EH (cell line): ENCODE data around the gene TADA3.
"Not testable (repeated sequence)": the region's sequence is repeated elsewhere in the genome, so short reads cannot be mapped to it uniquely, and the experiment has no call there.

ENCODE experiments used
- DNase-seq: peaks from one replicate; pipeline ENCODE4 v3.0.0-alpha.2; 2015; ENCODE audit warnings: low read depth

The TADA3 gene

DNA sequence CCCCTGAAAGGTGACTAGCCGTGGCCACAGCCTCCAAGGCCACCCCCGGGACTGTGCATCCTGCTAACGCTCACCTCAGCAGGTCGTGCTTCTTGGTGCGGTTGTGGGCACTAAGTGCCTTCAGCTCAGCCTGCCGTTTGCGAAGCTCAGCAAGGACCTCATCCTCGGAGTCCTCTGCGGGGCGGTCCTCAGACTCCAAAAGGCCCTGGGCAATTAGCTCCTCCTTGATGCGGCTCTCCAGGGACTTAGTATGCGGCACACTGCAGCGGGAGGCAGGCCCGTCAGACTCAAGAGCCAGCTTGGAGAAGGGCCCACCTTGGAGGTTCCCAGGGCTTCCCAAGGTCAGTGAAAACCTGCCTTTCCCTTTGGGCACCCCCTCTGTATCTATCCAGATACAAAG is 8.3 kb downstream of the TADA3 start:
- DNase-seq: no peak

GRCh38 chr3:9782770-9783169 is 9.5 kb downstream of the TADA3 start:
- no peak for DNase-seq

GRCh38 chr3:9781978-9782603 is 10.2 kb downstream of the TADA3 start:
- DNase-seq: no peak

- no peak for DNase-seq
These were observed 10.7 kb downstream of the TADA3 start for GRCh38 chr3:9781551-9781950.

- DNase-seq: no peak
These were observed 11.4 kb downstream of the TADA3 start for GRCh38 chr3:9780910-9781309.

GRCh38 chr3:9780458-9780812 is 11.8 kb downstream of the TADA3 start:
- no peak for DNase-seq

GRCh38 chr3:9779721-9780457 is 12.4 kb downstream of the TADA3 start:
- no peak for DNase-seq

GRCh38 chr3:9779075-9779593 is 13.1 kb downstream of the TADA3 start:
- no peak for DNase-seq

DNA sequence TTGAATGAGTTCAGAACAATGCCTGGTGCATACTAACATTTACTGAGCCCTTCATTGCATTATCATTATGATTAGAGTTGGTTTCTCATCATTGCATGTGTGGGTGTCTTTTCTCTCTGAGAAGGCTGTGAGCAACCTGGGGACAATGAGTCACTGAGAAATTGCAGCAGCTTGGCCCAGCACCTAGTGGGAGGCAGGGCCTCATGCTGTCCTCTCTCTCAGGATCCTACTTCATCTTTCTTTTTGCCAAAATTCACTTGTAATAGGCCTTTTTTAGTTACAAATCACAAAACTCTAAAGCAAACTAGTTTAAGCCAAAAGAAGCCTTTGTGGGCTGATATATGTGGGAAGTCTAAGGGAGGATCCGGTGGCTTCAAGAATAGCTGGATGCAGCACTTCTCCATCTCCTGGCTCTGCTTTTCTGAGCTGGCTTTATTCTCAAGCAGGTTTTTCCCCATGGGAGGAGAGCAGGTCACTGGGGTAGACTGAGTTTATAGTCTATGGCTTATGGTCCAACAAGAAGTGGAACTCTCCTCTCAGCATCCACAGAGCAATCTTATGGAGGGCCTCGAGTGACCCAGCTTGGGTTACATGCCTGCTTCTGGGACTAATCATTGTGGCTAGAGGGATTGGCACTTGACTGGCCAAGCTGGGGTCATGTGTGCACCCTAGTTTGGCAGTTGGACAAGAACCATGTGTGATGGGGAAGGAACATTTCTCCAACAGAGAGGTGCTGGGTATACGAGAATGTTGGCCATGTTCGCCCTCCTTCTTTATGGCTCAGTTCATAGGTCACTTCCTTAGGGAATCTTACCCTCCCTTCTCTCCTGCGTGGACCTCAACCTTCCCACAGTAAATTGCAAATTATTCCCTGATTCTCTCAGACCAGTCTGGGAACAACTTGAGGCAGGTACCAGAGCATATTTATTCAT is 13.9 kb downstream of the TADA3 start:
- DNase-seq: peak; percentile 56

DNA sequence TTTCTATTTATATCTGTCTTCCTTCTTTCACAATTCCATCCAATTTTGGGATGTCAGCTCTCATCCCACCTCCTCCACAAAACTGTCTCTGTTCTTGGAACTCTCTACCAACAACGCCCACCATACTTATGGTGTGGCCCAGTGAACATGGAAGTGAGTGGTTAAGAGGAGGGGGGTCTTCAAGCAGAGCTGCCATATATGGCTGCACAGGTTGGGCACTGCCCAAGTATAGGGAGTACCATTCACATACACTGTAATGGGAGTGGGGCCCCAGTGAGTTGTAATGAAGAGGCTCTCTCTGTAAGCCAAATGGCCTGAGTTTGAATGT is 14.6 kb downstream of the TADA3 start:
- no peak for DNase-seq

DNA sequence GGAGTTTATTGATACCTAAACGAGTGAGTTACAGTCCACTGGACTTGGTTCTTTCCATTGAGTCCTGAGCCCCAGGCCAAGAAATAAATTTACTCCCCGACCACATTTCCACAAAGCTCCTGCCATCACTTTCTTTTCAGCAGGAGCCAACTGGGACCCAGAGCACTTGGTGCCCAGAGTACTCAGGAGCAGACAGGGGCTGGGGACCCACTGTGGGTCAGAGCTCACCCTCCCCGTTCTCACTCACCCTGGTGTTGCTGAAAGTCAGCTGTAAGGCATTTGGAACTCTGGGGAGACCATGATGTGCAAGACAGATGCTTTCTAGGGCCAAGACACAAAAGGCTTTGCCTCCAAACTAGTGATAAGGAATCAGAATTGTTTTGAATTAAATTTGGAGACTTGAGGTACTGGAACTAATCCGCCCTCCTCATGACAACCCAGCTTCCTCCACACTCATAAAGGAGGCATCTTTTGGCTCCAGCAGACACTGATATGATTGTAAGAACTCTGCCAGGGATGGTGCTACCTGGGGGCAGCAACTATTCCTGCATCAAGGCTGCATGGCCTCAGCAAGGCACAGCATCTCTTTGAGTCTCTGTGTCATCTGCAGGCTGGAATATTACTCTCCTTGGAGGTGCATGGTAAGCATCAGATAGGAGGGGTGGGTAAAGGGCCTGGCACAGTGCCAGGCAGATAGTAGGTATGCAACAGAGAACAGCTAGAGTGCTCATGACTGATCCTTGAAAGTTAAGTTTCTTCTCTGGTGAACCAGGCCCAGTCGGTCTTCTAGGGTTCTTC is 15.2 kb downstream of the TADA3 start:
- DNase-seq: no peak

- DNase-seq: not testable (repeated sequence)
These were observed 21.3 kb downstream of the TADA3 start for GRCh38 chr3:9771007-9771406.

DNA sequence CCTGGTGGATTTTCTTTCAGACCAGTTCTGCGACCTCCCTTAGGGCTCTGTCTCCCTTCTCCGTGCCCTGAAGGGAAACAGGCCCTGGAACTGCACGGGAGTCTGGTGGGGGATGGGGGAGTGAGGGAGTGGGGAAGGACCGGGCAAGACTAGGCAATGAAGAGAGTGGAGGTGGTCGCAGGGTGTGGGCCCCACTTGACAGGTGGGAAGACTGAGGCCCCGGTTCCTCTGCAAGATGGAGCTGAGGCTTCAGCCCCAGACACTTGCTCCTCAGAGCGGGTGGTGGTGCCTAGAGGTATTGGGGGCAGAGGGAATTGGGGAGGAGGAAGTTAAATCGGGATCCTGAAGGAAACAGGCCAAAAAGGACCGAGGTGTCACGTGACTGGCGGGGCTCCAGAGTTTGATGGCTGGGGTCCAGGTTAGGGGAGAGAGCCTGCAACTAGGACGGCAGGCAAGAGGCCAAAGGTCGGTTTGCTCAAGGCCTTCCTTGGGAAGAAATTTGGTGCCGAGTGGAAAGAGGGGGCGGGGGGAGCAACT is 21.9 kb downstream of the TADA3 start:
- peak; percentile 16 for DNase-seq

DNA sequence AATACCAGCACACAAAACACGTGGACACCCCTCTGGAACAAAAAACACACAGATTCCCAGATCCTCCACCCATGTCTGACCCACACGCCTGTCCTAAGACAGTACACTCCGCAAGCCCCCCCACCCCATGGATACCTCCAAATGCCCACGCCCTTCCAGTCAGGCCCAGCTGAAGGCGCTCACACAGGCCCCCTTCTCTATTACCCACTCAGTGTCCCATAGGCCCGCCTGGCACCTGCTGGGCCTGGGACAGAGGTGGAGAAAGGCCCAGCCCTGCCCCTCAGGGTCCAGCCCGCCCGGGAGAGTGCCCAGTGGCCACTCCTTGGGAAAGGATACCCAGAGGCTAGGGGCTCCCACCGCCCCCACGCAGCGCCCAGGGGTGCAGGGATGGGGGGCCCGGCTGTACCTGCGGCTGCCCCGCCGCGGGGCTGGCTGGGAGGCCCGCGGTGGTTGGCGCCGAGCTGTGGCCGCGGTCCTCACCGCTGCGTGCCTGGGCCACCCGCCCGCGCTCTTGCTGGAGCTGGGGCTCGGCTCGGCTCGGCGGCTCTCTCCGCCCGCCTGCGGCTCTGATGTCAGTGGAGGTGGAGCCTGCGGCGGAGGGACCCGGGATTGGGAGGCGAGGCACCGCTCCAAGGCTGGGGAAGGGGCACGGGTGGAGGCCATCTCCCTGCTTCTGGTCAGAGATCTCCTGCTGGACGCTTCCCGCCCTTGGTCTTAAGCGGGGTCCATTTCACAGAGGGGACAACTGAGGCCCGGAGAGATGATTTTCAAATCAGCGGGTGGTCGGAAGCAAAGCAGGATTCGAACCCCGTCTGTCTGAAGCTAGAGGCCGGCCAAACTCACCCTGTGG is 22.6 kb downstream of the TADA3 start, which contains the start of gene CAMK1:
Gene CAMK1 (minus strand): TSS at position 522 of the 850 bp plus-strand sequence. CDS start 2,198 bp downstream, outside the sequence.
- DNase-seq: peak; percentile 76

GRCh38 chr3:9769012-9769411 is 23.3 kb downstream of the TADA3 start:
- no peak for DNase-seq

DNA sequence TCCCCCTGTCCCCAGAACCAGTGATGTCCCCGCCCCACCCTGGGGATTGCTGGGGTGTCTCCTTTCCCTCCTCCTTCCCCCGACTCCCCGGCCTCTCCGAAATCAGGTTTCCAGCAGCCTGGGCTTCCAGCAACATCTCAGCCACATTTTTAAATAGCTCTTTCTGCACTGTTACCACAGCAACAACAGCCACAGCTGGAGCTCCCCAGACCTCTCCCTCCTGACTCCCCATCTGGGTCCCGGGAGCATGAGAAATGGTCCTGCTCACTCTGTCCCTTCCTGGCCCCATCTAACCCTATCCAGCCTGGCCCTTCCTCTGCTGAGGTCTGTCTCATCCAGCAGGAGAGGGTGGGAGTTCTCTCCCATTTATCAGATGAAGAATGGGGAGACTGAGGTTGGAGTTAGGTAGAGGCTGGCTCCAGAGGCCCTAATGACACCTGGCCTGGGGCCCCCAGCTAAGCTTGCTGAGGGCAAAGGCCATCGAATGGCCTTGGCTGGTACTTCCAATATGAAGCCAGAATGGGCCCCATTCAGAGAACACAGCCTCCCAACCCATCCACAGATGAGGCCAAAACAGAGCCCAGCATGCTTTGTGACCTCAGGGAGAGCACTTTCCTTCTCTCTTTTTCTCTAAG is 24.0 kb downstream of the TADA3 start:
- no peak for DNase-seq

GRCh38 chr3:9767418-9767817 is 24.9 kb downstream of the TADA3 start:
- no peak for DNase-seq

DNA sequence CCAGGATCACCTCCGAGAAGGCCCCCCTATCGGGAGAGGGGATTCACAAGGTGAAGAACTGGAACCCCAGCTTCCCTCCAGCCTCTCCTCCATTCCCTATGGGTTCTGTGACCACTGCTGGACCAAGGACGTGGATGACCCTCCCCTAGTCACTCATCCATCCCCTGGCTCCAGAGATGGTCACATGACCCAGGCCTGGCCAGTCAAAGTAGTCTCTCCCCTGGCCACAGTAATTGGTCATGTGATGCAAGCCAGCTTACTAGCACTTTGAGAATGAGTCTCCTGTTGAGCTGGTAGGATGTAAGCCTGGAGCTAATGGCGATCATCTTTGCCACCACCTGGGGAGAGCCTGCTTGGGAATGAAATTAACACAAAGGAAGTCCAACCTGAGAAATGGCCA is 26.4 kb downstream of the TADA3 start:
- no peak for DNase-seq

DNA sequence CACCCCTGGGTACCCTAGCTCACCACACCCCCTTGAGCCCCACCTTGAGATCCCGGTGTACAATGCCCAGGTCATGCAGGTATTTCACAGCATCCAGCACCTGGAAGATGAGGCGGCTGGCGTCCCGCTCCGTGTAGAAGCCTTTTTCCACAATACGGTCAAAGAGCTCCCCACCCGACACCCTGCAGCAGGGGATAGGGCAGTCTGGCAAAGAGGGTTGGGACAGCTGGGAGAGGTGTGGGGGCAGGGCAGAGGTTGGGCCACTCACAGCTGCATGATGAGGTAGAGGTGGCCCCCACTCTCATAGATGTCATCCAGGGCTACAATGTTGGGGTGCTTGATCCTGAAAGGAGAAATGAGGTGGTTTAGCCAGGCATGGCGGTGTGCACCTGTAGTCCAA is 29.4 kb downstream of the TADA3 start:
- no peak for DNase-seq

DNA sequence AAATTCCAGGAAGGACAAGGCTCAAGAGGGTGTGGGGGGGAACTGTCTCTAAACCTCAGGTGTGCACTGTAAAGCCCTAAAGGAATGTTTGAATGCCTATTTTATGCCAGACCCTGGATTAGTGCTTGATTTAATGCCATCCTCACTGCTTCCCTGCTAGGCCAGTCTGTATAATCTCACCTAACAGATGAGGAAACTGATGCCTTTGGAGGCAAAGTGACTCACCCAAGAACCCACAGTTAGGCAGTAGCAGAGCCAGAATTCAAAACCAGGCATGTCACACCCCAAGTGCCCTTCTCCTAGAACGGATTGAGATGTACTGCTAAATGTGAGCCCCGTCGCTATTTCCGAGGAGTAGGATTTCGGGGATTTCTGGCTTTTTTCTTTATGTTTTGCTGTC is 30.4 kb downstream of the TADA3 start:
- no peak for DNase-seq
